COLO829 (cell line): ENCODE measurements around the gene CHST15.

Experiments used
- DNase-seq: peaks from one replicate; pipeline ENCODE4 v3.0.0; 2012; ENCODE audit warnings: low spot score

The CHST15 gene

DNA sequence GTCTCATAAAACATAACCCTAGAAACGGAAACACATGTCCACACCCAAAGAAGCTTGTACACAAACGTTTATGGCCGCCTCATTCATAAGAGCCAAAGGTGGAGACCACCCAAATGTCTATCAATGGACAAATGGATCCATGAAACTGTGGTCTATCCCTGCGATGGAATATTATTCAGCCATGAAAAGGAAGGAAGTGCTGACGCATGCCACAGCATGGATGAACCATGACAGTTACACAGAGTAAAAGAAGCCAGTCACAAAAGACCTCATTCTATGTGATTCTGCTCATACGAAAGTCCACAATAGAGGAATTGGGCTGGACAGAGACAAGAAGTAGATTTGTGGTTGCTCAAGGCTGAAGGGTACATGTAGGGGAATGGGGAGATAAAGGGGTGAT, 10.8 kb downstream of the CHST15 start:
- no peak for DNase-seq

DNA sequence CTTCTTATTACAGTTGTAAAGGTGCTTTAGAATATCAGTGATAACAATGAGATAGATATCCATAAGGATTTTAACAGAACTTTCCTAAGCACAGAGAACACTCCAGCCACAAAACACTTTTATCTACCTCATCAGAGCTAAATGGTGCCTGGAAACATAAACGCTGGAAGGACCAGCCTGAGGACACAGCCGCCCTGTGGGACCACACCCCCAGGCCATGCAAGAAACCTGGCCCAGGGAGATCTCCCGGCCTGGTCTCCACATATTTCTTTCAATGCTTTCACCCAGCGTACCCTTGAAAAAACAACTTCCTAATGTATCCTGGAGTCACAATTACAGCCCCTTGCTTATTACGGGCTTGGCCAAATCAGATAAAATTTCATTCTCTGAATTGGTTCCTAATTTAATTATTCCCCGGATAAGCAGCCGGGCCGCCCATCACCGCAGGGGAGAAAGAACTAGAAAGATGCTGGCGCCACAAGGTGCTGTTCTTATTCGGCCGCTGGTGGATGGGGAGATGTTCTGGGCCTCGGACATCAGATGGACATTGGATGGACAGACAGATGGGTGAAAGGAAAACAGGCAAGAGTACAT, 11.8 kb downstream of the CHST15 start:
- no peak for DNase-seq

DNA sequence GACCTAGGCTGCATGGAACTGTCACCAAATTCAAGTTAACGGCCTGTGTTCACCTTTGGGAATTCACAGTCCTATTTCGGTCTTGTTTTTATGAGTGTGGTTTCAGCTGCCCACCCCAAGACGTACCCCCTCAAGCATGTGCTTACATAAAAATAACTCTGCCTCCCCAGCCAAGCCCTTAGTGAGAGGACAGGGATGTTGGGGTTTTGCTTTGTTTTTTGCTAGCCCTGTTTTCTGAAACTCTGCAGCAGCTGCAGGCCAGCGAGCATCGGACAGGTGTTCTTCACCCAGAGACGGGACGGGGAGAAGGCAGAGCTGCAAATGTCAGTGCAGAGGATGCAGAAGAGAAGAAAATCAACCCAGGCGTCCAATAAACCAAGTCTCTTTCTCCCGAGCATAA, 13.5 kb downstream of the CHST15 start:
- DNase-seq = no peak

DNA sequence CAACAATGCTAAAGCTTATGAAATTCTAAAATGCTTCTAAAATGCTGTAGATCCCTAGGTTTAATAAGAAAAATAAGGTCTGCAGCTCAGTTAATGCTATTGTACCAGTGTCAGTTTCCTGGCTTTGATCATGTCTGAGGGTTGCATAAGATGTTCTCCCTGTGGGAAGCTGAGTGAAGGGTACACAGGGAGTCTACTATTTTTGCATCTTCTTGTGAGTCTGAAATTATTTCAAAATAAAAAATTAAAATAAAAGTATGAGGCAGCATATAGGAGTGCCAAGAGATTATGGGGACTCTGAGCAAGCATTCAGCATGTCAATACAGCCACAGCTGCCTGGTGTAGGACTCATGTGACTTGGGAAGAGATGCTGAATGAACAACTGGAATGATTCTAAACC, 14.7 kb downstream of the CHST15 start:
- DNase-seq = no peak

DNA sequence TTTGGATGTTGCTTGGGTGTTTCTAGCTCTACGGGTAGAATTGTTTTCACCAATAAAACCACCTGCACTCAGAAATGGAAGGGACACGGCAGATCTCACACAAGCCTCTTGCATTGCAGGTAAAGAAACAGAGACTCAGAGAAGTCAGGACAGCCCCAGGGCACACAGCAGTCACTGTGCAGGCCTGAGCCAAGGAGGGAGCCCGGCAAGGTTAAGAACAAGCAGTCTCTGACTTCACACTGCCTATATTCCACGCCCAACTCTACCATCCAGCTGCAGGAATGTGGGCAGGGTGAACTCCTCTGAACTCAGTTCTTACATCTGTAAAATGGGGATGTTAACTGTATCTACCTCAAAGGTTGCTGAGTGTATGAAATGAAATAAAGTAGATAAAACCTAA, 15.4 kb downstream of the CHST15 start:
- no peak for DNase-seq

DNA sequence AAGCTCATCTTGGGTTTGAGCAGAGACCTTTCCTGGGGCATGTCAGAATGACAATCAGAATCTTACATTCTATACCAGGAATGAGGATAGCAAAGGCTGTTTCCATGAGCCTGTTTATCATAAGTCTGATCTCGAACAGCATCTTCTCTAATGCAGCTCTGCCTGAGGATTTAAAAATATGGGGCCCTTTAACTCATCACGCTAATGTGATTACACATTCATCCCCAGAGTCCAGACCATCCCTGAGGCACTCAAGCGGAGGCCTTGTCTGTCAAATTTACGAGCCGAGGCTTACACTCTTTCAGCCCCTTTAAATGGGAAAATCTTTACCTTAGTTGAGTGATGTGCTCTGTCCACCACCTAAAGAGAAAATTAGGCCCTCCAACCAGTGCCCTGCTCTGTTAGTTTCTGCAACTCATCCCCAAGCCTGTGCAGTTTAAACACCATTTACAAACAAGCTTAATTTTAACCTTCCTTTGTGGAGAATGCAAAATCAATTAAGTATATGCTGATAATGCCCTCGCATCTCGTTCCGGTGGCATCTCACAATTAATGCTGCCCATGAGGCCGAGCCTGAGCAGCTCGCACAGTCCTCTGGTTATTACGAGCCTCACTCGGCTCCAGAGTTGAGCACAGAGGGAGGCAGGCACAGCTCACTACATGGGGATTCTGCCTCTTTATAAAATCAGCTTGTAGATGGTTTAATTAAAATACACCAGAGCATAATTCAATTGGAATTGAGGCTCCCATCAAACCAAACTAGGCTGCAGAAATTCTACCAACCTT, 16.0 kb downstream of the CHST15 start:
- DNase-seq = no peak

DNA sequence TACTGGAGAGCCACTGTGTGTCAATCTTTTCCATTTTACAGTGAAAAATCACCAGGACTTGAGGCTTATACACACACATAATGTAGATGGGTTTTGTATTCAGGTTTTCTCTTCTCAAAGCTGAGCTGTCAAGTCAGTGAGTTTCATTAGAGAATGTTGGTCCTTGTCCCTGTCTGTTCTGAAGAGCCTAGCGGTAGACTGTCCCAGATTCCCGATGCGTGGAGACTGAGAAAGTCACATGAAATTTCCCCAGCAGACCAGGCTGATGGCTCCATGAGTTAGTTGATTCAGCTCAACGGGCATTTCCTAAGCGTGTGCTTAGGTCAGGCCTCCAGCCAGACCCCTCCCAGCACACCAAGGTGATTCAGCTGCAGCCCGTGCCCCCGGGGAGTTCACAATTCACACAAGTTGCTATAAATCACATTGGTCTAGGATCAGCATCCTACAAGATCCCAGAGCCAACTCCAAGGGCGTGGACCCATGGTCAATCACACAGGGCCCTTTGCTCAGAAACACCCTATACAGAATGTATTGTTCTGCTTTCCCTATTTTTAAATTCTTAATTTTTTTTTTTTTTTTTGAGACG, 17.2 kb downstream of the CHST15 start:
- no peak for DNase-seq

DNA sequence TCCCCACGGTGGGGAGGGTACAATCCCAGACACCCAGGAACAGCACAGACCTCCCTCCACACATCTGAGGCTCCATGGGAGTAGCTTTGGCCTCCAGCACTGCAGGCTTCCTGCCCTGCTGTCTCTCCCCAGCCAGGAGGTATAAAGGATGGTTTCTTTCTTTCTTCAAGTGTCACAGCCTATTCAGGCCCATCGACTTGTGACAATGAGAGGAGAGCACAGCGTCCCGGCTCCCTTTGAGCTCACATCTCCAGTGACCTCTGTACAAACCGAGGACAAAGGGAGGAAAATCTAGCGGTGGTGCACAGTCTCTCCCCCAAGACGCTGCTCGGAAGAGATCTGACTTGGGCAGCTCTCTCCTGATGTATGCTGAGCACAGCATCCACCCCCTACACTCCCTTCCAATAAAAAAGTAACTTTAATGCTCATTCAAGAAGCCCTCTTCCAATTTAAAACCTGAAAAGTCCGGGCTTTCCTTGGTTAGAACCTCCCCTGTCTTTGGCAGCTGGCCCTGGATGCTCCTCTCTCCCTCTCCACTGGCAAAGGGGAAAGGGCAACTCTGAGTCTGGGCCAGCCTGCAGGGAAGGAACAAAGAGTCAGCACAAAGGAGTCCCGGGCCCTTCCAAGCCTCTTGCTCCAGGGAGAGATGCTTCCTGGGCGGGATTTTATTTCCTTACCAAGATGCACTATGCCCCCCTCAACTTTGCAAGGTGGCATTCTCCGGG, 18.0 kb downstream of the CHST15 start:
- no peak for DNase-seq

DNA sequence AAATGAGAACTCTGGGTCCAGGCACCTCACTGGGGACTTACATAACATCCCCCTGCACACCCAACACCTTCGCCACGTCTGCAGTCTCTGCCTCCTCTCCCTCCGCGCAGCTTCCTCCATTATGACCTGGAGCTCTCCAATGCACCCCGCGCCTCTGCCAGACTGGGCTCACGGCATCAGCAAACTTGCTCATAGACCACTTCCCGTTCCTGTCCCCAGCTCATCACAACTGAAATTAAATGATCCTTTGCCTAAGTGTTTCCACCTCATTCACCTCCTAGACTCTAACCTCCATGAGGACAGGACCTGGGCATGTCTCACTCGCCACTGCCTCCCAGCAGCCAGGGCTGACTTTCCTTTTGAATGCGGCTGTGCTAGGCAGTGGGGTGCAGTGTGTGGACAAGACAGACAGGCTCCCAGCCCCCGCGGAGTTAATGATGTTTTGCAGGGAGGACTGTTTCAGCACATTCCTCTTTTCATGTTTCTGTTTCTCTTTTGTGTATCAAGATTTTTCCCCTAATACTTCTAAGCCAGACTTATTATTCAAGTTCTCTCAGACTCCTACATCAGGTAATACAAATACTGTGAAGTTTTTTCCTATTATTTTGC, 18.8 kb downstream of the CHST15 start:
- DNase-seq = no peak

DNA sequence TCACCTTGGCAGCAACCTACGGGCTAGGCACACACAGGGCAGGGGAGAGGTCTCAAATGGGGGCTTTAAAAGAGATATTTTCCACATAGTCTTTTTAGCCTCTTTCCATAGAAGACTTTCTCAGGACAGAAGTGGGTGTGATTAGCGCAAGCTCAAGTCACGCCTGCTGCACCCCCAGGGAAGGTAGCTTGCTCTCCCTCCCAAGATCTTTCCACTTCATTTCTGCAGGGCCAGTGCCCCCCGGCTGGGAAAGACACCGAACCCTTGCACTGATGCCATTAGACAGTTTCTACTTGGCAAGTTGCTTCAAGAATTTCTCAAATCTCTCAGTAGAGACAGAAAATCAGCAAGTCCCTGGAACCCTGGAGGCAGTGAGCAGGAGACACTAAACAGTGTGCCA, 19.4 kb downstream of the CHST15 start:
- no peak for DNase-seq

DNA sequence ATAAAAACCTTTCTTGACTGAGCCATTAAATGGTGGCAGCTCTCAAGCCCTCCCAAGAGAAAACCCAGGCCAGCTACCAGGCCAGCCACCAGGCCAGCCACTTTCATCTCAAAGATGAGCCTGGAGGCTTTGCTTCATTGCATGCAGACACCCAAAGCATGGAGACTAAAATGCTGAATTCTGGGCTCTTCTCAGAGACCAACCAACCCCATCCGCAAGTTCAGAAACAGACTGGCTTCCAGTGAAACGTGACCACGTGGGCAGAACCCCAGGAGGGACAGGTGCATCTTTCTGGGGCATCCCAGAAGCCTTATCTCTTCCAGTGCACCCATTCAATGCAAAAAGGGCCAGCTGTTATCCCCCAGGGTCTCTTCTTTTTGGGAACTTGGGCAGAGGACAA, 20.9 kb downstream of the CHST15 start:
- DNase-seq = no peak

DNA sequence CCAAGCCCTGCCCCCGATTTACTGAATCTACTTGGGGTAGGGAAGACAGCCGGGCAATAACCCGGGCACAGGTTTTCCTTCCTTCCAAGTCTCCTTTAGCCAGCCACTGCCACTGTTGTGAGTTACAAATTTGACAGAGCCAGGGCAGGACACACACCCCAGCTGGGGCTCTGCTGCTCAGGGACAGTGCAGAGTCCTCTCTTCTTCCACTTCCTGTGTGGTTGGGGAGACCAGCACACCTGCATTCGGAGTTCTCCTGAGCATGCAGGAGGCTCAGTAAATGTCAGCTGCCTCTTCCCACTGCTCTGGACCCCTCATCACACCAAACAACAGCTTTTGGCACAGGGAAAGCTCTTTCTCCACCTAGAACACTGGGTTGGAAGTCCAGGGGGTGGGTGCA, 21.3 kb downstream of the CHST15 start:
- DNase-seq = no peak

DNA sequence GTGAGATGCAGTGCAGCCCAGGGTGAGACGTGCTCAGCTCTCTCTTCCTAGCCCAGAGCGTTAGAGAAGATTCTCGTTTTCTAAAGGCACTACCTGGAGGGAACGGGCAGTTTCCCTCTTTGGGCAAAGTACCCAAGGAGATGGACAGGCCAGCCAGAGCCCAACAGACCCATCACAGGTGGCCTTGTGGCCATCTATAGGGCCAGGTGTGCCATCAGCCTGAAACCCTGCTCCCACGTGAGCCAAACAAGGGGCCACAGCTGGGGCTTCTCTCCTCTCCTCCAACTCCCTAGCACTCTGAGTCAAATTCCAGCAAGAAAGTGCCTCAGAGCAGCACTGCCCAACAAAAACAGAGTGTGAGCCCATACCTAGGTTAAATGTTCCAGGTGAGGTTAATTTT, 22.3 kb downstream of the CHST15 start:
- DNase-seq = no peak

DNA sequence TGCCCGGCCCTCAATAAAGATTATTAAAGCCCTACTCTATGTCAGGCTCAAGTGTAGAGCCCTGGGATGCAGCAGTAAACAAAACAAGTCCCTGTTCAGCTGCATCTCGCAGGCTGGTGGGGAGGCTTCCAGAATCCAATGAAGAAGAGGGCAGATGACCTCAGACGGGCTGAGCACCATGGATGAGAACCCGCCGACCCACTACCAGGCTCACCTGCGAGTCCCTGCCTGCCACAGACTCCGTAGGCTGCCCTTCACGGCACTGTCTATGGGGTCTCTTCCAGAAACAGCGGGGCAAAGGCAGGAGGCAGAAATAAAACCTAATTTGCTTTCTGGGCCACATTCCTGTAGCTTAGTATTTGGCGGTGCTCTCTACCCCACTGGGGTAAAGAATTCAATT, 22.7 kb downstream of the CHST15 start:
- DNase-seq = no peak

DNA sequence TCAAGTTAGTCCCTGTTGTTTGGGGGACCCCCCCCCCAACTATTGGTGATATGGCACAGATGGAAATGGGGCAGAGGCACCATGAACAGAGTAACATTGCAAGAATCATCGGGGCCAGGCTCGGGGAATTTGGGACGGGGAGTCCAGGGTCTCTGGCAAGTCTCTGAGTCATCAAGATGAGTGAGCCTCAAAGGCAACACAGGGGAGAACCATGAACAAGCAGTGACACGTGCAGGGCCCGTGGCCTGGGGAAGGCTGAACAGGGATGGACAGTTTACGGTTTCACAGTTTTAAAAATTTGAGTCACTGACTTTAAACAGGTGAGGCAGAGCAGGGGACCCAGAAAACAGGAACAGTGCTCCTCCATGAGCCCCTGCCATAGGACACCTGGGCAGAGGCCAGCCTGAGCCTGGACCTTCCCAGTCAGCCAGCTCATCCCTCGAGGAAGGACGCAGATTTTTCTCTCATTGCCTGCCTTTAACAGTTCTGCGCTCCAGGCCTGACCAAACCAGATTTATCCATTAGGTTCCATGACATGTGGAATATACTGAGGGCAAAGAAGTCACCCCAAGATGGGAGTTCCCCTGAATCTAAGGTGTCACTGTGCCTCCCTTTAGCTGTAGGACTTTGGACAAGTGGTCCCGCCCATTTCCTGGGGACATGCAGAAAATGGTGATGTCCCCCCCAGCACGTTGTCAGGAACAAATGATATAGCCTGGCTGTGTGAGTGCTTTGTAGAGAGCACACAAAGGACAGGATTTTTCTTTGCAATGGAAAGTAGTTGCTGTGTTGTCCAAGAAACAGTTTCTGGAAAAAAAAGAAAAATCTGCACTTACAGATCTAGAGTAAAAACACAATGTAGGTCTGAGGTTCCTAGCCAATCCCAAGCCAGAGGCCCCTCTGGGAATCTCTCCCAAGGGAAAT, 23.8 kb downstream of the CHST15 start:
- DNase-seq = no peak

DNA sequence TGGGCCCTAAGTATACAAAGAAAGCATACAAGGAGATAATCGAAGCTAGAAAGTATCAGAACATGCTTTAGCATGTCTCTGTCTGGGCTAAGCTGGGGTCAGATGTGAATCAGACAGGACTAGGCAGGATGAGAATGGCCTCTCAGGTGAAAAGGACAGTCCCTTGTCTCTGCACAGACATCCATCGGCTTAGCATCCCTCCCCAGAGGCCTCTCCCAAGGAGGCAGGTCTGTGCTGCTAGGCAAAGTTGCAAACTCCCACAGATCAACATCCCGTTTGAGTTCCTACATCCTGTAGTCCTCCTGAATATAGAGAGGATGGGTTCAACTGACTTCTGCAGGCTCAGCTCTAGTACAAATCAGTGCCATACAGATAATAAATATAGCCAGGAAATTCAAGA, 24.5 kb downstream of the CHST15 start:
- DNase-seq = no peak

DNA sequence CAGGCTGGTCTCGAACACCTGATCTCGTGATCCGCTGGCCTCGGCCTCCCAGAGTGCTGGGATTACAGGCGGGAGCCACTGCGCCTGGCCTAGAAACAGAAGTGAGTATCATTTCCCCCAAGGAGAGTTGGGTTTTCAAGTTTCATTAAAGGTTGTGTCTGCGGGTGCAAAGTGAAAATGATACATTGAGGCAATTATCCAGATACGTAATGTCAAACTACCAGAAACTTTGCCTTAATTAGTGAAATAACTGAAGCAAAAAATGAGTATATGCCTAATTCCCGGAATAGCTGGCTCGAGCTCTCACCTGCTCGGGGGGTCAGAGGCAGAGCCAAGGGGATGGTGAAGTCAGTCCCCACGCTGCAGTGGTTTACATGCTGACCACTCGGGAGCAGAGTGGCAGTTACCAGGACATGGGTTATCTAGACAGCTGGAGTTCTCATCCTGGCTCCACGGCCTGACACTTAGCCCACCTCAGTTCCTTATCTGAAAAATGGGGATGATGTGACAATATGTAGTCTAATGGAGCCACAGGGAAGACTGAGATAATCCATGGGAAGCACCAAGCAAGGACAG, 25.5 kb downstream of the CHST15 start:
- DNase-seq = no peak

DNA sequence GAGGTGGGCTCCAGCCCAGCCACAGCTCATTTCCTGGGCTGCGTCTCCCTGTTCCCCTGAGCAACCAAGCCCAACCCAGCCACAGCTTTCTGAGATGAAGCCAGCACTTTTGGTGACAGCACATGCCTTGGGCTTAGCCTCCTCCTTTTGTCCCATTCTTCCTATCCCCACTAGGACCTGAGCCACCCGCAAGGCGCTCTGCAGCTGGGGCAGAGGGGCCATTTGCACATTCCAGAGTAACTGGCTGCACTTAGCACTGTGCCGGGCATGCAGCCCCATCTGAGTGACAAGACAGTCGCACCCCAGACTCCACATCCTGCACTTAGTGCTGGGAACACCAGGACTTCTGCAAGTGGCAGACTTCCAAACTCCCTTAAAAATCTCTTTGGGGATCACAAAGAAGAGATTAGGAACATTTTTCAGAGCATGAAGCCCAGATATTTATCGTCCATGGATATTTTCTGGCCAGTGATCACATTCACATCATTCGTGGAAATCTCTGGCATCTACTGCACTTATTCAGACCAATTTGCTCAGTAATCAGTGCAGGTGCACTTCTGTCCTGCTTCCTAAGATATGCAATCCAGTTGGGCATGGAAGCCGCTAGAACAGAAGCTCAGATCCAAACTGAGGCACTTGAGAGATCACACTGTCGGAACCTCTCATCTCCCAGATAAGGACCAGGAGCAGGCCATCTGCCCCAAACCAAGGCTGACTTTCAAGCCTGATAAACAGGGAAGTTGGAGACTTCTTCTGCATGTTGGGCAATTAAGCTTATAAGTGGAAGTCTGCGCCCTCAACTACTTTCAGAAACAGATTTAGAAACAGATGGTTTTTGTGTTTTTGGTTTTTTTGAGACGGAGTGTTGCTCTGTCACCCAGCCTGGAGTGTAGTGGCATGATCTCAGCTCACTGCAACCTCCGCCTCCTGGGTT, 26.4 kb downstream of the CHST15 start:
- DNase-seq = no peak

DNA sequence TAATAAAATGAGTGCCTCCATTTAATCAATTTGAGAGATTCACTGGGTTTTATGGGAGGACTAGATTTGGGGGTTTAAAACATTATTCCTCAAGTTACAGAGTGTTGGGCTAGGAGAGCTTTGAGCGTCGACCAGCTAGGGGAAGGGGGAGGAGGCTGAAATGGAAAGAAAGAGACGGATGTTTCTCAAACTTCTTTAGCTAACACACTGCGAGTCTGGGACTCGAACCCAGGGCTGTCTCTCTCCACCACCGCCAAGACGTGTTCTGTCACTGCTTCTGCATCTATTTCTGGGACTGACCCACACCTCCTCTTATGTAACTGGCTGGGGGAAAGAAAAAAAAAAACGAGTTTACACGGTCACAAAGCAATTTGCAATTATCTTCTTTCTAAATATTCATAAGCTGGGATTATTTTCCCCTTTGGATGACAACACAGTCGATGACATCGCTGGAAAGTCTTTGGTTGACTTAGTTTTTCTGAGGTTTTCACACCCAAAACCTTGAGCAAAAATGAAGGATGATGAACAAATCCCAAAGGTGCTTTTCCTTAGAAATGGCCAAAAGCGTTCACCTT, 27.2 kb downstream of the CHST15 start:
- DNase-seq = no peak
